ENCODE measurements around the gene PYCARD.

Gene PYCARD

GRCh38 chr16:31200821-31201568 is 1.6 kb downstream of the PYCARD start:
- TF ChIP-seq GATA3 (IDR thresholded peaks at IDR 0.05; ENCODE audit: low read depth, low read length) (no peak), GATA2 (IDR thresholded peaks at IDR 0.05; ENCODE audit: low read depth, low read length) (no peak)

- no peak; the same call in 1 of the 2 replicates for TF ChIP-seq GATA2 (IDR thresholded peaks at IDR 0.05; ENCODE audit: low read depth, low read length)
- no peak for TF ChIP-seq GATA3 (IDR thresholded peaks at IDR 0.05; ENCODE audit: low read depth, low read length)
Measured at GRCh38 chr16:31199430-31200041, 3.0 kb downstream of the PYCARD start.

- TF ChIP-seq GATA3 (IDR thresholded peaks at IDR 0.05; ENCODE audit: low read depth, low read length) (no peak), GATA2 (IDR thresholded peaks at IDR 0.05; ENCODE audit: low read depth, low read length) (no peak)
Measured at GRCh38 chr16:31198207-31198882, 4.2 kb downstream of the PYCARD start.

GRCh38 chr16:31196324-31197088 is 6.1 kb downstream of the PYCARD start:
- TF ChIP-seq GATA2 (IDR thresholded peaks at IDR 0.05; ENCODE audit: low read depth, low read length), result no peak
- TF ChIP-seq GATA3 (IDR thresholded peaks at IDR 0.05; ENCODE audit: low read depth, low read length), result no peak

- TF ChIP-seq GATA2 (IDR thresholded peaks at IDR 0.05; ENCODE audit: low read depth, low read length) (no peak), GATA3 (IDR thresholded peaks at IDR 0.05; ENCODE audit: low read depth, low read length) (no peak)
Measured at GRCh38 chr16:31194898-31195297, 7.7 kb downstream of the PYCARD start.

GRCh38 chr16:31193874-31194273 is 8.7 kb downstream of the PYCARD start:
- TF ChIP-seq GATA2 (IDR thresholded peaks at IDR 0.05; ENCODE audit: low read depth, low read length), result no peak
- TF ChIP-seq GATA3 (IDR thresholded peaks at IDR 0.05; ENCODE audit: low read depth, low read length), result no peak

- TF ChIP-seq GATA3 (IDR thresholded peaks at IDR 0.05; ENCODE audit: low read depth, low read length) (no peak), GATA2 (IDR thresholded peaks at IDR 0.05; ENCODE audit: low read depth, low read length) (no peak)
Measured at GRCh38 chr16:31192856-31193642, 9.5 kb downstream of the PYCARD start.

GRCh38 chr16:31191697-31192428 is 10.7 kb downstream of the PYCARD start:
- TF ChIP-seq GATA3 (IDR thresholded peaks at IDR 0.05; ENCODE audit: low read depth, low read length), result no peak
- no peak for TF ChIP-seq GATA2 (IDR thresholded peaks at IDR 0.05; ENCODE audit: low read depth, low read length)

- TF ChIP-seq GATA3 (IDR thresholded peaks at IDR 0.05; ENCODE audit: low read depth, low read length), result no peak
- no peak for TF ChIP-seq GATA2 (IDR thresholded peaks at IDR 0.05; ENCODE audit: low read depth, low read length)
Measured at GRCh38 chr16:31190818-31191444, 11.6 kb downstream of the PYCARD start.

- no peak for TF ChIP-seq GATA2 (IDR thresholded peaks at IDR 0.05; ENCODE audit: low read depth, low read length)
- no peak for TF ChIP-seq GATA3 (IDR thresholded peaks at IDR 0.05; ENCODE audit: low read depth, low read length)
Measured at GRCh38 chr16:31190061-31190460, 12.5 kb downstream of the PYCARD start.

- TF ChIP-seq GATA3 (IDR thresholded peaks at IDR 0.05; ENCODE audit: low read depth, low read length), result no peak
- TF ChIP-seq GATA2 (IDR thresholded peaks at IDR 0.05; ENCODE audit: low read depth, low read length), result no peak
Measured at GRCh38 chr16:31189412-31189778, 13.2 kb downstream of the PYCARD start.

All from SH-SY5Y (cell line).